Pulmonary artery endothelial cell (primary cell): Measurements from ENCODE around the gene RAB27A. TPM values are rescaled to one million over a fixed set of nuclear protein-coding genes. Genes with fewer than 3 reads are reported as not detected.

Source experiments
- total RNA-seq: library from RNA; depleted of rRNA; stranded (reverse); fragments of >200 nt; gene quantifications from 2 replicates; pipeline ENCODE4 v1.2.3, GENCODE V29; 2014

Gene RAB27A
- total RNA-seq, 1 donor from 2014 or later, result 10.4 TPM

Other genes starting within 250 kb of the RAB27A start
- gene RSL24D1, start 92.9 kb downstream of the RAB27A start, total RNA-seq, result 59.7 and 99.4 TPM in 2 replicates
- 5.8 and 6.4 TPM in 2 replicates for gene PIGBOS1, start 29.3 kb upstream of the RAB27A start, total RNA-seq
- 7.9 and 9.0 TPM in 2 replicates for gene PIGB, start 29.4 kb upstream of the RAB27A start, total RNA-seq
- gene CCPG1, start 118.5 kb upstream of the RAB27A start, total RNA-seq, result 49.3 and 72.2 TPM in 2 replicates
- 0.95 and 1.1 TPM in 2 replicates for gene PIERCE2, start 118.7 kb upstream of the RAB27A start, total RNA-seq
- 1.1 and 1.4 TPM in 2 replicates for gene DNAAF4, start 218.4 kb upstream of the RAB27A start, total RNA-seq